ENCODE measurements around the gene CACNA1F.

CACNA1F gene

GRCh38 chrX:49257074-49257790 lies 24.1 kb upstream of the CACNA1F start:
- no peaks in the 10 kb centered on the region for H3K36me3 ChIP-seq (ENCODE audit: control insufficient read depth in 1 of 2, insufficient read depth in 2 of 2, low read depth in 1 of 2, low read length in 2 of 2)

DNA sequence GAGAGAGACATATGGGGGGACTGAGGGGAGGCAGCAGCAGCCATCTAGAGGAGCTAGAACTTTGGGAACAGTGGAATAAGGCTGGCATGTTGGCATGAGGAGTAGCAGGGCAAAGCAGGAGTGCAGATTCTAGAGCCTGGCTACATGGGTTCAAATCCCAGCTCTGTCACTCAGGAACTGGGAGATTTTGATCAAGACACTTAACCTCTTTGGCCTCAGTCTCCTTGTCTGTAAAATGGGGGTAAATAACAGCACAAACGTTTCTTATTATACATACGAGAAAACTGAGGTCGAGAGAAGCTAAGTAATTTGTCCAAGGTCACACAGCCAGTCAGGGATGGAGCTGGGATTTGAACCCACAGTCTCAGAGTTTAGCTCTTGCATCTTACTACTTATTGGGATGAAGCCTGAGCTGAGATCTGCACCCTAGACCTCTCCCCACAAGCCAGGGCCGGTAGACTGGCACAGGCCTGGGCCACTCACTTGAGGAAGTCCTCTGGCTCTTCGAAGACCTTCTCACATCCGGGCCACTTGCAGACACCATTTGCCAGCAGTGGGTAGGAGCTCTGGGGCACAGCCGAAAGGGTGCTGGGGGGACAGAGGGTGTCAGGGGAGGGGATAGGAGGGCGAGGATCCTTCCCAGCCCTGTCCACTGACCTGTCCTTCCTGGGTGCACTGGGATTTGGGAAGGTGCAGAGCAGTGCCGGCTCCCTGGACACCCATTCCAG lies 23.3 kb upstream of the CACNA1F start:
- Histone ChIP-seq H3K4me1 (ENCODE audit: control insufficient read depth, insufficient read depth, low read depth, low read length) (no peaks in the 10 kb centered on the region), H3K18ac (ENCODE audit: low read depth in 1 of 2, low read length in 2 of 2) (no peak overlapping the region), H4K8ac (ENCODE audit: low read length) (no peak overlapping the region), H2BK5ac (ENCODE audit: low read depth, low read length, poor library complexity, severe bottlenecking) (no peak overlapping the region), H2AFZ (ENCODE audit: low read depth, low read length) (no peak overlapping the region), H3K4me3 (ENCODE audit: insufficient read depth in 1 of 2, low read depth in 1 of 2, low read length in 2 of 2) (no peak overlapping the region), H2BK120ac (ENCODE audit: low read depth, low read length) (no peak overlapping the region), H3K36me3 (ENCODE audit: control insufficient read depth in 1 of 2, insufficient read depth in 2 of 2, low read depth in 1 of 2, low read length in 2 of 2) (peaks cover 0 to 2% of the 10 kb centered on the region in 2 experiments), H2AK5ac (ENCODE audit: low read length, severe bottlenecking) (no peak overlapping the region), H2BK15ac (ENCODE audit: low read depth, poor library complexity, severe bottlenecking) (no peak overlapping the region), H2BK12ac (ENCODE audit: low read length in 2 of 2) (no peak overlapping the region), H3K27ac (ENCODE audit: low read length, poor library complexity, severe bottlenecking) (no peak overlapping the region), H3K27me3 (ENCODE audit: control insufficient read depth in 1 of 2, insufficient read depth in 1 of 2, low read length in 2 of 2) (peaks cover 0 to 14% of the 10 kb centered on the region in 2 experiments), H3K9me3 (ENCODE audit: control insufficient read depth, low read length) (no peaks in the 10 kb centered on the region), H3K9ac (ENCODE audit: low read length) (no peak overlapping the region), H3K14ac (ENCODE audit: low read length in 2 of 2) (no peak overlapping the region), H3K4ac (ENCODE audit: low read depth in 1 of 2, low read length in 2 of 2) (no peak overlapping the region), H4K91ac (ENCODE audit: low read length) (no peak overlapping the region), H3K79me1 (replicated peaks; ENCODE audit: low read length, poor library complexity, severe bottlenecking) (no peaks in the 10 kb centered on the region), H3K4me2 (ENCODE audit: low read length, poor library complexity, severe bottlenecking) (no peak overlapping the region), H3K23ac (ENCODE audit: low read length in 2 of 2) (no peak overlapping the region)
- 90% methylated on average over 8 of the region's 9 CpGs for WGBS
- no peak for DNase-seq

More at GRCh38 chrX:49257074-49257790, 24.1 kb upstream of the CACNA1F start:
- Histone ChIP-seq H3K18ac (ENCODE audit: low read depth in 1 of 2, low read length in 2 of 2) (no peak overlapping the region), H3K4me1 (ENCODE audit: control insufficient read depth, insufficient read depth, low read depth, low read length) (no peaks in the 10 kb centered on the region), H3K9ac (ENCODE audit: low read length) (no peak overlapping the region), H2AFZ (ENCODE audit: low read depth, low read length) (no peak overlapping the region), H3K23ac (ENCODE audit: low read length in 2 of 2) (no peak overlapping the region), H3K4me2 (ENCODE audit: low read length, poor library complexity, severe bottlenecking) (no peak overlapping the region), H3K79me1 (replicated peaks; ENCODE audit: low read length, poor library complexity, severe bottlenecking) (no peaks in the 10 kb centered on the region), H4K91ac (ENCODE audit: low read length) (no peak overlapping the region), H2AK5ac (ENCODE audit: low read length, severe bottlenecking) (no peak overlapping the region), H3K27me3 (ENCODE audit: control insufficient read depth in 1 of 2, insufficient read depth in 1 of 2, low read length in 2 of 2) (peaks cover 0 to 21% of the 10 kb centered on the region in 2 experiments), H3K14ac (ENCODE audit: low read length in 2 of 2) (no peak overlapping the region), H3K4ac (ENCODE audit: low read depth in 1 of 2, low read length in 2 of 2) (no peak overlapping the region), H3K9me3 (ENCODE audit: control insufficient read depth, low read length) (peaks cover 4% of the 10 kb centered on the region), H2BK5ac (ENCODE audit: low read depth, low read length, poor library complexity, severe bottlenecking) (no peak overlapping the region), H2BK15ac (ENCODE audit: low read depth, poor library complexity, severe bottlenecking) (no peak overlapping the region), H3K27ac (ENCODE audit: low read length, poor library complexity, severe bottlenecking) (no peak overlapping the region), H4K8ac (ENCODE audit: low read length) (no peak overlapping the region), H3K4me3 (ENCODE audit: insufficient read depth in 1 of 2, low read depth in 1 of 2, low read length in 2 of 2) (no peak overlapping the region), H2BK120ac (ENCODE audit: low read depth, low read length) (no peak overlapping the region), H2BK12ac (ENCODE audit: low read length in 2 of 2) (no peak overlapping the region)
- WGBS = 91% methylated on average over 8 of the region's 14 CpGs
- no peak for DNase-seq

DNA sequence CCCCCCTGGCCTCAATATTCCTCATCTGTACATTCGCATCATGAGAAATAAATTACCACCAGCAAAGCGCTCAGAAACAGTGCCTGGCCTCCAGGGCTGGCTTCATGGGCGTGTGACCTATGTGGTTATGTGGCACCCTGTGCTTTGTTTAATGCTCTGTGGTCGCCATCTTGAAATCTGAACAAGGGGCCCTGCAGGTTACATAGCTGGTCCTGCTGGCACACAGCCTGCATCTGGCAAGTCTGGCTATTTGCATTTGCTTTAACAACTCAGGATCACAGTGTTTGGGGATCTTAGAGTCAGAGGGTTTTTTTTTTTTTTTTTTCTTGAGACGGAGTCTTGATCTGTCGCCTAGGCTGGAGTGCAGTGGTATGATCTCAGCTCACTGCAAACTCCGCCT lies 21.5 kb upstream of the CACNA1F start:
- Histone ChIP-seq H3K4me2 (ENCODE audit: low read length, poor library complexity, severe bottlenecking) (no peak overlapping the region), H3K23ac (ENCODE audit: low read length in 2 of 2) (no peak overlapping the region), H3K4ac (ENCODE audit: low read depth in 1 of 2, low read length in 2 of 2) (no peak overlapping the region), H3K9ac (ENCODE audit: low read length) (no peak overlapping the region), H2AK5ac (ENCODE audit: low read length, severe bottlenecking) (no peak overlapping the region), H2BK15ac (ENCODE audit: low read depth, poor library complexity, severe bottlenecking) (no peak overlapping the region), H3K36me3 (ENCODE audit: control insufficient read depth in 1 of 2, insufficient read depth in 2 of 2, low read depth in 1 of 2, low read length in 2 of 2) (peaks cover 0 to 17% of the 10 kb centered on the region in 2 experiments), H3K4me1 (ENCODE audit: control insufficient read depth, insufficient read depth, low read depth, low read length) (no peaks in the 10 kb centered on the region), H4K8ac (ENCODE audit: low read length) (no peak overlapping the region), H3K9me3 (ENCODE audit: control insufficient read depth, low read length) (no peaks in the 10 kb centered on the region), H3K27ac (ENCODE audit: low read length, poor library complexity, severe bottlenecking) (no peak overlapping the region), H4K91ac (ENCODE audit: low read length) (no peak overlapping the region), H2BK12ac (ENCODE audit: low read length in 2 of 2) (no peak overlapping the region), H2BK120ac (ENCODE audit: low read depth, low read length) (no peak overlapping the region), H3K79me1 (replicated peaks; ENCODE audit: low read length, poor library complexity, severe bottlenecking) (no peaks in the 10 kb centered on the region), H3K27me3 (ENCODE audit: control insufficient read depth in 1 of 2, insufficient read depth in 1 of 2, low read length in 2 of 2) (peaks cover 0 to 14% of the 10 kb centered on the region in 2 experiments), H2BK5ac (ENCODE audit: low read depth, low read length, poor library complexity, severe bottlenecking) (no peak overlapping the region), H3K18ac (ENCODE audit: low read depth in 1 of 2, low read length in 2 of 2) (no peak overlapping the region), H3K4me3 (ENCODE audit: insufficient read depth in 1 of 2, low read depth in 1 of 2, low read length in 2 of 2) (no peak overlapping the region), H3K14ac (ENCODE audit: low read length in 2 of 2) (no peak overlapping the region), H2AFZ (ENCODE audit: low read depth, low read length) (no peak overlapping the region)
- 94% methylated on average over 5 of the region's 7 CpGs for WGBS
- no peak for DNase-seq

- Histone ChIP-seq H2AK5ac (ENCODE audit: low read length, severe bottlenecking) (no peak overlapping the region), H3K14ac (ENCODE audit: low read length in 2 of 2) (no peak overlapping the region), H2AFZ (ENCODE audit: low read depth, low read length) (no peak overlapping the region), H3K4me3 (ENCODE audit: insufficient read depth in 1 of 2, low read depth in 1 of 2, low read length in 2 of 2) (no peak overlapping the region), H4K91ac (ENCODE audit: low read length) (no peak overlapping the region), H3K4me1 (ENCODE audit: control insufficient read depth, insufficient read depth, low read depth, low read length) (no peaks in the 10 kb centered on the region), H3K36me3 (ENCODE audit: control insufficient read depth in 1 of 2, insufficient read depth in 2 of 2, low read depth in 1 of 2, low read length in 2 of 2) (peaks cover 2 to 49% of the 10 kb centered on the region in 2 experiments), H2BK120ac (ENCODE audit: low read depth, low read length) (no peak overlapping the region), H3K27me3 (ENCODE audit: control insufficient read depth in 1 of 2, insufficient read depth in 1 of 2, low read length in 2 of 2) (peaks cover 0 to 10% of the 10 kb centered on the region in 2 experiments), H3K27ac (ENCODE audit: low read length, poor library complexity, severe bottlenecking) (no peak overlapping the region), H3K79me1 (replicated peaks; ENCODE audit: low read length, poor library complexity, severe bottlenecking) (no peaks in the 10 kb centered on the region), H3K9ac (ENCODE audit: low read length) (no peak overlapping the region), H3K4me2 (ENCODE audit: low read length, poor library complexity, severe bottlenecking) (no peak overlapping the region), H3K18ac (ENCODE audit: low read depth in 1 of 2, low read length in 2 of 2) (no peak overlapping the region), H4K8ac (ENCODE audit: low read length) (no peak overlapping the region), H2BK12ac (ENCODE audit: low read length in 2 of 2) (no peak overlapping the region), H2BK5ac (ENCODE audit: low read depth, low read length, poor library complexity, severe bottlenecking) (no peak overlapping the region), H3K23ac (ENCODE audit: low read length in 2 of 2) (no peak overlapping the region), H3K9me3 (ENCODE audit: control insufficient read depth, low read length) (no peaks in the 10 kb centered on the region), H3K4ac (ENCODE audit: low read depth in 1 of 2, low read length in 2 of 2) (no peak overlapping the region), H2BK15ac (ENCODE audit: low read depth, poor library complexity, severe bottlenecking) (no peak overlapping the region)
- 97% methylated on average over 13 of the region's 13 CpGs for WGBS
- DNase-seq = no peak
Measured at GRCh38 chrX:49251325-49251724, 18.2 kb upstream of the CACNA1F start.
